CD1c-positive myeloid dendritic cell (primary cell): ENCODE measurements around the gene EMC9.

ENCODE experiments used
- DNase-seq: peaks from one replicate; pipeline ENCODE4 v3.0.0-alpha.2; 2016; ENCODE audit errors: extremely low spot score

Gene EMC9

DNA sequence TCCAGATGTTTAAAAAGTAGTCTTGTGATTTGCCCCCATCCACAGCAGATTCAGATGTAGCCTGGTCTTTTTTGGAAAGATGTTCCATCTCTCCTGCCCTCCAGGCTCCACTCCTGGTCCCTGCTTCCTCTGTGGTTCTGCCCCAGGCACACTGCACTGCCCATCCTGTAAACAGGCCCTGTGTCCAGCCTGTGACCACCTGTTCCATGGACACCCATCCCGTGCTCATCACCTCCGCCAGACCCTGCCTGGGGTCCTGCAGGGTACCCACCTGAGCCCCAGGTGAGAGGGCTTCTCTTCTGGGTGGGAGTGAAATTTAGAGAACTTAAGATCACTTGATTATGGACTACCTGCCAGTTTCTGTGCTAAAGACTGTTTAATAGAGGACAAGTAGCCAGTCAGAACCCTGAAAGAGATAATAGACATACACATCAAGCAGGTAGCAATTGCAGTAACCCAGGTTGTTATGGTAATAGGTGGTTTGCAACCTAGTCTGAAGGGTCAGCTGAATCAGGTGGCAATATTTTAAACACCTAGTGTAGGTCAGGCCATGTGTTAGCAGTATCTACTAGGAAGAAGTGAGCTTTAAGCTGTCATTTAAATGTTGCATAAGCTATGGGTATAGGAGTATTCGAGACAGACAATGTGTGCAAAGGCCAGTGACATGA lies 8.0 kb upstream of the EMC9 start:
- DNase-seq: no peak

DNA sequence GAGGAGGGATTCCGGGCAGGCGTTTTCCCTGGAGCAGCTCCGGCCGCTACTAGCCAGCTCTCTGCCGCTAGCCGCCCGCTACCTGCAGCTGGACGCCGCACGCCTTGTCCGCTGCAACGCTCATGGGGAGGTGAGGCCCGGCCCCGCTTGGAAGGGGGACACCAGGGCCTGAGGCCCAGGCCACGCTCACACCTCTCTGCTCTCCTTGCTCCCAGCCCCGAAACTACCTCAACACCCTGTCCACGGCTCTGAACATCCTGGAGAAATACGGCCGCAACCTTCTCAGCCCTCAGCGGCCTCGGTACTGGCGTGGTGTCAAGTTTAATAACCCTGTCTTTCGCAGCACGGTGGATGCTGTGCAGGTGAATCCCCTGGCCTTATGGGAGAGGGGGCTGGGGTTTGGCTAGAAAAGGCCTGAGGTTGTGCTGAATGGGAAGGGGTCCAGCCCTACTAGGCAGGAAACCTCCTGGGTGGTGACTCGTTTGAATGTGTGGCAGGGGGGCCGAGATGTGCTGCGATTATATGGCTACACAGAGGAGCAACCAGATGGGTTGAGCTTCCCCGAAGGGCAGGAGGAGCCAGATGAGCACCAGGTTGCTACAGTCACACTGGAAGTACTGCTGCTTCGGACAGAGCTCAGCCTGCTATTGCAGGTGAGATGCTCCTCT lies 6.5 kb upstream of the EMC9 start:
- no peak for DNase-seq

DNA sequence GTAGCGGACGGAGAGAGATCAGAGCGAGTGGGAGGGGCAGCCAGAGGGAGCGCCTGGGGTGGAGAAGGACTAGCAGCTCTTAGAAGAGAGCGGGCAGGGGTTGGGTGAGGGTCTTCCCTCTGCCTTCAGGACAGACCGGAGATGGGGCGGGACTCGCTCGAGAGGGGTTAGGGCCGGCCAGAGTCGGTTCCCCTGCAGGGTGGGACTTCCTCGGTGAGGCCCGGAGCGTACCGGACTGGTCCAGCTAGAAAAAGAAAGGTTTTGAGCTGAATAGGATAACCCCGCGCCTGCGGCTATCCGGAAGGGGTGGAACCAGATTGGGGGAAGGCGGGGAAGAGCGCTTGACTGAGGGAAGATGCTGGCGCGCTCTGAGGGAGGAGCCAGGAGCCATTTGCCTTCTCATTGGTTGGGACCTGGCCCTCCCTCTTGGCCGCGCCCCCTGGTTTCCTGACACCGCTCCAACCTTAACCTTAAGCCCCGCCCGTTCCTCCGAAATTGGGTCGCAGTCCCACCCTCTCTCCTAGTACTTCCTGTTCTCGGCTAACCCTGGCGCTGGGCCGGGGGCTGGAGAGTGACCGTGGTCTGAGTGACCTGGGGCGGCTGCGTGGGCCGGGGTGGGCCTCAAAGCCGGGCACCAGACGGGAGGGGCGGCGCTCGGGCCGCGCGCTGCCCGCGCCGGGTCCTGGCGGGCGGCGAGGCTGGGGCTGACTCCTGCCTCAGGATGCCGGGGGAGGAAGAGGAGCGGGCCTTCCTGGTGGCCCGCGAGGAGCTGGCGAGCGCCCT lies 5.8 kb upstream of the EMC9 start, which contains the start of gene RNF31:
TSS of gene RNF31 (plus strand) at position 521 of the 783 bp plus-strand sequence. CDS start at position 722, 201 bp downstream.
- DNase-seq: peak; percentile 99

DNA sequence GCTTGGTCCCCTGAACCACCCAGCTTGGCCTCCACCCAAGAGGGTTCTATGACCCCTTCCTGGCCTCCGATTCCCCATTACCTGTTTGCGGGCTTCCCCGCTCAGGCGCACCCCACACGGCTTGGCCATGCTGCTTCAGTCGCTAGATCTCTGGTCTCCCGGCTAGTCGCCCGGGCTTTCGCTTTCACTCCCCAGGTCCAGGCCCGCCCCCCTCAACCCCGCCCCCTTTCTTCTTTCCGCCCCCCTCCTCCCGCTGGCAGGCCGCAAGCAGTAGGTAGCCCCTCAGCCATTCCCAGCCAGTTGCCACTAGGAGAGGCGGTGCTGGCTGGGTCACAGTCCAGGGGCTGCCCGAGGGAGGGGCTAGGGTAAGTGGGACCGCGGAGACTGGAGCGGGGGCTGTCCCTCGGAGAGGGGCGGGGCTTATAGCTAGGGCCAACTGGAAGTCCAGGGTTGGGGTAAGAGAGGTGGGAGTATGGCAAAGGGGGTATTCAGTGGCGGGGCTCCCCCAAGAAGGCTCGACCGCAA lies 5.1 kb upstream of the EMC9 start, which contains the start of gene PSME2:
TSS of gene PSME2 (minus strand) at position 158 of the 525 bp plus-strand sequence. CDS start at position 129, 29 bp downstream.
- peak; percentile 93 for DNase-seq

DNA sequence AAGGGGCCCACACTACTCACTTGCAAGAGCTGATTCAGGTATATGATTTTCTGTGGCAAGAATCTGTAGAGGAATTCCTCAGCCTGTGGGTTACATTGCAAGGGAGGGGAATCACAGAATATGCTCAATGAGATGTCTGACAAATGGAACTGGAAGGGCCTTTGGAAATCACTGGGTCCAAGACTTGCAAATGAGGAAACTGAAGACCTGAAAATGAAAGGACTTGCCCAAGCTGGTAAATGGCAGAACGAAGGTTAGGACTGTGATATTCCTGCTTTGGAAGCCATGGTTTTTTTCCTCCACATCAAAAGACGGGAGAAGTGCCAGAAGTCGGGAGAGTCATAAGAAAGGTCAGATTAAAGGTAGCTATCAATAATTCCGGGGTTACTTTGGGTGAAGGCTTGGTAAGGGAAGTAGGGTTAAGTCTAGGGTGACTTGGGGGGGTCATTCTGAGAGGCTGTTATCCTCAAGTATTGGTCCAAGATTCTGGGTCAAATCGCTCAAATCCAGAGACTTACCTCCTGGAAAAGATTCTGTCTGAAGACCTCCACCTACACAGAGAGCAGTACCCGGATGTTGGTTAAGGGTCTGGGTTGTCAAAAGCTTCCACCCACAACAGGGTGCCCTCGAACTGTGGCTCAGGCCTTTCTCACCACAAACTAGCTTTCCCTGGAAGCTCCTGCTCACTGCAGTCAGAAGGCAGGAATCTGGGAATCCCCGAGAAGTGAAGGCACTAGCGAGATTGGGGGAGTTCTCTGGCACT lies 4.5 kb upstream of the EMC9 start:
- DNase-seq: peak; percentile 36

DNA sequence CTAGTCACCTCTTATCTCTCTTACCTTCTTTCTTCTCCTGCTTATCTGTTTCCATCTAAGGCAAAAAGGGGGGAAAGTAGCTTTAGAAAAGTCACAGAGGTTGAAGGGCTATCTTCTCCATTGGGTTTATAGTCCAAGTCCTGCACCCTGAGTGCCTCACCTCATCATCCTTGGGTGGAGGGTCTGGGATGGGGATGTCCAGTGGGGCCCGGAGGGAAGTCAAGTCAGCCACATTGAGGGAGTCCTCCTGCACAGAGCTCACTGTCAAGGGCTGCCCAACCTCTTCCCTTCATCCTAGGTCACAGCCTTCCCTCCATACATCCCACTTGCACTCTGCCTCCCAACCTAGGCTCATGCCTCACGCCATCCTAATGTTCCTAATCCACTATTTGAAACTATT lies 3.8 kb upstream of the EMC9 start:
- no peak for DNase-seq

DNA sequence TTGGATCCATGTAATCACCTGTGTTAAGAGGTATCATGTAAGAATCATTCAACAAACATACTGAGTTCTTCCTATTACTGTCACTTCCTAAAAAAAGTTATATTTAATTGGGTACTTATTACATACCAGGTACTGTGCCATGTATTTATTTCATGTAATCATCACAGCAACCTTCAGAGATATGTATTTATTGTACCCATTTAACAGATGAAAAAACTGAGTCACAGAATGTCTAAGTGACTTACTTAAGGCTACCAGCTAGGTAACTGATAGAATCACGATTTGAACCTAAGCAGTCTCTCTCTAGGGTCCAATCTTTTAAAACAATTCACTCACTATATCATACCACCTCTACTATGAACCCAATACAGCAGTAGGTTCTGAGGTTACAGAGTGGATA lies 3.1 kb upstream of the EMC9 start:
- DNase-seq: no peak

DNA sequence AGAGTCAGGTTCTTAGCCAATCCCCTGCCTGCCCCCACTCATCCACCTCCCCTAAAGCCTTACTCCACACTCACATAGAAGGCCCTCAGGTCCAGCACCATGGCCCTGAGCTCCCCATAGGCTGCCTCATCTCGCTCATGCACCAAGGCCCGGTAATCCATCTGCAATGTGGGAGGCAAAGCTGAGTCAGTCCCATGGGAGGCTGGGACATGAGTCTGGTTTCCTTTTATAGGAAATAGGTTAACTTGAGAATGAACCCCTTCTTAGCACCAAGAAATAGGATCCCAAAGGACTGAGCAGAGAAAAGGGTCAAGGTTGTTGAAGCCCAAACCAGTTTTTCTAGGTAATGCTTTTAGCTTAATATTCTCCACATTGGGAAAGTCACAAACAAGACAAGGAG lies 2.1 kb upstream of the EMC9 start:
- no peak for DNase-seq

DNA sequence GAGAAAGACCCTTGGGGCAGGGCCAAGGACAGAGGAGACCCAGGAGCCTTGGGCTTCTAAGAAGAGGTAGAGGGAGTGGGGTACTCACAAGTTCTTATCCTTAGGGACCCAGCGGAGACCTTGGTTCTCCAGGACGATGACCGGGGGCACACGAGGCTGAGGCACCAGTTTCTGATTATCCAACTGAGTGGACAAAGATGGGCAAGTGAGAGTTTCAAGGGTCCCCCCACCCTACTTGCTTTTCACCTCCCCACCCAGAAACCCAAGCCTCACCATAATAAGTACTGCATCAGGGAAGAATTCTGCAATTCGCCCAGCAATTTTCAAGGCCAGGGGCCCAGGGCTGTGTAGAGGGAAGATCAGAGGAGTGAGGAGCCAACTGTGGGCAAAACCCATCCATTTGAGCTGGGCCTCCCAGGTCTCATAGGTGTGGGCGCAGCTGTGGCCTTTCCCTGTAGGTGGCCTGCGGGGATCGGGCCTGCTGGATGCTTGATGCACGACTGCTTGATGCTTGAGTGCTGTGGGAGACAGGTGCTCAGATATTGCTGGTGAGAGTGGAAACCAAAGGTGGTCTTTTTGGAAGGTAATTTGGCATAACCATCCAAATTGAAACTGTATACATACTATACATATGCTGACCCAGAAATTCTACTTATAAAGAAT lies 2.0 kb downstream of the EMC9 start:
- no peak for DNase-seq

DNA sequence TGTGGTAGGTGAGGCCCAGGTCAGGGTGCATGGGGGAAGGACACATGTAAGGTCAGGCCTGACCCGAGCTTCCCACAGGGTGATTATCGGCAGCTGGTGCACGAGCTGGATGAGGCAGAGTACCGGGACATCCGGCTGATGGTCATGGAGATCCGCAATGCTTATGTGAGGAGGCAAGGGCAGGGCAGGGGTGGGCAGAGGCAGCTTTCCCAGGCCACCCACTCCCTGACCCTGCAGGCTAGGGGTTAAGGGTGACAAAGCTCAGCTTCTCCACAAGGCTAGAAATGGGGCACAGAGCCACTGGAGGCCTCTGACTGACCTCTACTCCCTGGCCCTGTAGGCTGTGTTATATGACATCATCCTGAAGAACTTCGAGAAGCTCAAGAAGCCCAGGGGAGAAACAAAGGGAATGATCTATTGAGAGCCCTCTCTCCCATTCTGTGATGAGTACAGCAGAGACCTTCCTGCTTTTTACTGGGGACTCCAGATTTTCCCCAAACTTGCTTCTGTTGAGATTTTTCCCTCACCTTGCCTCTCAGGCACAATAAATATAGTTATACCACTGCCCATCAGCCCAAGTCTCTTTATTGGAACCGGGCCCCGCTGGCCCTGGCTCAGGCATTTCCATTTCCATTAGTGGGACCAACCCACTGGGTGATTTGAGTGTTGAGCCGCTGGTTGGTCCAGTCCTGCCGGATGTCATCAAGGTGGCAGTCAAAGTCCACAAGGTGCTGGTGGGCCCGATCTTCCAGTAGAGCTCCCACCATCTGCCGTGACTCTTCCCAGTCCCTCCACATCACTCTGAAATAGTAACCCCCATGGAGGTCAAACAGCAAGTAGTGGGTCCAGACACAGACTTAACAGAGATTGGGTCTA lies 2.8 kb downstream of the EMC9 start:
- no peak for DNase-seq

DNA sequence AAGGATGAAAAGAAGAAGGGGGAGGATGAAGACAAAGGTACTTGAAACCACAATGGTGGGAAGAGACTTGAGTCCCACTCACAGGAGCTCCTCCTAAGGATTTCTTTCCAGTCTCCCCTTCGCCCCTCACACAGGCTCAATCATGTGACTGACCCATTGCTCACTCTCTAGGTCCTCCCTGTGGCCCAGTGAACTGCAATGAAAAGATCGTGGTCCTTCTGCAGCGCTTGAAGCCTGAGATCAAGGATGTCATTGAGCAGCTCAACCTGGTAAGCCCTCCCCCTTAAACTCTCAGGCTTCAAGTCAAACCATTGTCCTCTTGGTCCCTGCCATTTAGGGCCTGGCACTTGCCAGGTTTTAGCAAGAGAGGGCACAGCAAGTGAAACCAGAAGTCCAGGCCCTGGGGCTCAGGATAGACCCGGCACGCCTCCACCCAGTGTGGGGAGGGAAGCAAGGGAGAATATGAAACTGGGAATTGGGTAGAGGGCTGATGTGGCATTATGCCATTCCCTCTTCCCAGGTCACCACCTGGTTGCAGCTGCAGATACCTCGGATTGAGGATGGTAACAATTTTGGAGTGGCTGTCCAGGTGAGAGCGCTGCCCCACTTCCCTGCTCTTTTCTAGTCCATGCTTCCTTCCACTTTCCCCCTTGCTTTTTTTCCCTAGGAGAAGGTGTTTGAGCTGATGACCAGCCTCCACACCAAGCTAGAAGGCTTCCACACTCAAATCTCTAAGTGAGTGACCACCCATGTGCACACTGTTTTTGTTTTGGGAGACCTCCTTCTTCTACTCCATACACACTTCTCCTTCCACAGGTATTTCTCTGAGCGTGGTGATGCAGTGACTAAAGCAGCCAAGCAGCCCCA lies 3.6 kb downstream of the EMC9 start:
- DNase-seq: no peak

DNA sequence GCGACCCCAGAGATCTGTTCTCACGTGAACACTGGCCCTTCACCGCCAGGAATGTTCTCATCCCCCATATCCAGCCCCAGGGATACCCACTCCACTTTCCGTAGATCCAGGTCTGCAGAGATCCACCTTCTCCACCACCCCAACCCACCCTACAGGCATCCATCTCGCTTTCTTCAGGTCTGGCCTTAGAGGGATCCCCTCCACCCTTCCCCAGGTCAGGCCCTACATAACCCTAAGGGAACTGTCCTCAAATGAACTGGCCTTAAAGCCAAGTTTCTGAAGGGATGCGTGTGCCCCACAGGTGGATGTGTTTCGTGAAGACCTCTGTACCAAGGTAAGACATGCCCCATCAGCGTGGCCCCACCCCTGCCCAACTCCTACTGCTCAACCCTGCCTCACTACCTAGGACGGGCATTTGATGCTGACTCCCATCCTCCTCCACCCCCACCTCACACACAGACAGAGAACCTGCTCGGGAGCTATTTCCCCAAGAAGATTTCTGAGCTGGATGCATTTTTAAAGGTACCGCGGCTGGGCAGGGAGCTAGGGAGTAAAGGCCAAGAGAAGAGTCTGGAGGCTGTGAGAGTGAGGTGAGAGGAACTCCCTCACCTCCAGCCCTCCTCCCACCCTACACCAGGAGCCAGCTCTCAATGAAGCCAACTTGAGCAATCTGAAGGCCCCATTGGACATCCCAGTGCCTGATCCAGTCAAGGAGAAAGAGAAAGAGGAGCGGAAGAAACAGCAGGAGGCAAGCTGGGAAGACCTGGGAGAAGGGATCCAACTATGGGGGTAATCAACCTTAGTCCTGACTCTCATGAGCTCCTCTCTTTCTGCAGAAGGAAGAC lies 4.5 kb downstream of the EMC9 start:
- DNase-seq: no peak

DNA sequence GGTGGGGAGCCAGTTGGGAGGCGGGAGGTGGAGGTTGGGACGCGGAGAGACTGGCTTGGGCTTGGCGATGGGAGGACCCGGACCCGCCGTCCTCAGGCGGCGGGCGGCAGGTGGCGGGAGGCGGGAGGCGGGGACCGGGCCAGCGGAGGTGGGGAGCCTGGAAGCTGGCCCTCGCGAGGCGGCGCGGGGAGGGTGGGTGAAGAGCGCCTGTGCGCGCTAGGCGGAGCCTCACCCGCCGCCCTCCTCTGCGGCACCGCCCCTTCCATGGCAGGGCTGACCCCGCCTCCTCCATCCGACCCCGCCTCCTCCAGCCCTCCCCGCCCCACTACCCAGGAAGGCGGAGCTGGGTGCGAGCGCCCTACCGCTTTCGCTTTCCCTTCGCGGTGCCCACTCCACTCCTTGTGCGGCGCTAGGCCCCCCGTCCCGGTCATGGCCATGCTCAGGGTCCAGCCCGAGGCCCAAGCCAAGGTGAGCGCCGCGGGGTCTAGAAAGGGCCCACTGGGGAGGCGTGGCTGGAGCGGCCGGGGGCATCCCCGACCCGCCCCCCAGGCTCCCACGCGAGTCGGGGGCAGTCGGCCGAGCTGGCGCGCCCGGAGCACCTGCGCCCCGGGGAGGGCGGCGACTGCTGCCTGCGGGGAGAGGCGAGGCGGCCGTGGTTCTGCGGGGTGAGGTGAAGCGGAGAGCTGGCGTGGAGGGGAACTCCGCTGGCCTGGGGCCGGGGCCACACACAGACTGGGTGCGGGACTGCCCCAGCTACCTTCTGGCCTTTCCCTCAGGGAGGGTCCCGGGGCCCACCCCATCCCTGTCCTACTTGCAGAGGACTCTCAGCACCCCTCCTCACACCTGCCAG lies 5.3 kb downstream of the EMC9 start, which contains the start of gene PSME1:
TSS of gene PSME1 (plus strand) at position 361 of the 850 bp plus-strand sequence. CDS start at position 430, 69 bp downstream.
- DNase-seq: peak; percentile 95

DNA sequence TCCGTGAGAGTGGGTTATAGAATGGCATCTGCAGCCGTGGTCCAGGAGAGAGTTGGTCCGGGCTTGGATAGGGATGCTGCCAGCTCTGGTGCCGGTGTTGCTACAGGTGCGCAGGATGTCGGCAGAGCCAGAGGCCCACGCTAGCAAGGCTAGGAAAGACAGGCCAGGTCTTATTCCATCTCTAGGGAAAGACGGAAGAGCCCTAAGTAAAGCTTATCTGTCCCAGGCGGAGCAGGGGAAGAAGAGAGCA lies 5.9 kb downstream of the EMC9 start:
- no peak for DNase-seq

DNA sequence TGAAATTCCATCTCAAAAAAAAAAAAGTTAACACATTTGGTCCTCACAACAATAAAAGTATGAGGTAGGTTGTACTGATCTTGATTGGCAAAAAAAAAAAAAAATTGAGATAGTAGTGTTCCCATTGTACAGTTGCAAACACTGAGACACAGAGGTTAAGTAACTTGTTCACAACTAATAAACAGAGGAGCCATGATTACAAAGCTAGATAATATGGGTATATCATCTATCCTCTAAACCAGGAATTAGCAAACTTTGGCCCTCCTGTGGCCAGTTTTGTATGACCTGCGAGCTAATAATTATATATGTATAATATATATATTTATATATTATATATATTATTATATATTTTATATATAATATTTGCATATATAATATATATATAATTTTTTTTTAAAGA lies 7.7 kb downstream of the EMC9 start:
- no peak for DNase-seq

DNA sequence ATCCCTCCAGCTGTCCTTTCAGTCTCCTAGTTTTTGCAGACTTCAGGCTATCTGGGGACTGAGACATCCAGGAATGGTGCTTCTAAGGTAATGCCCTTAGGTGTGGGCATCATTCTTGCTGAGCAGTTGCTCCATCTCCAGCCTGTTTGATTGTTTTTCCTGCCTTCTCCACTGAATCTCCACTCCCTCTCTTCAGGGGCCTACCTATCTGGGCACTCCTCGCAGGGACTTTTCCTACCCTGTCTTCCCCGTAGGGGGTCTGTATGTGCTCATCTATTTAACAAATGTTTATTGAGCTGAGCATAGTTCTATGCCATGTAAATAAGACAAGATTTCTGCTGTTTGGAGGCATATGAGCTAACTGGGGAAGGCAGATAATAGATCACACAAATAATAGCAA lies 8.4 kb downstream of the EMC9 start:
- DNase-seq: no peak

DNA sequence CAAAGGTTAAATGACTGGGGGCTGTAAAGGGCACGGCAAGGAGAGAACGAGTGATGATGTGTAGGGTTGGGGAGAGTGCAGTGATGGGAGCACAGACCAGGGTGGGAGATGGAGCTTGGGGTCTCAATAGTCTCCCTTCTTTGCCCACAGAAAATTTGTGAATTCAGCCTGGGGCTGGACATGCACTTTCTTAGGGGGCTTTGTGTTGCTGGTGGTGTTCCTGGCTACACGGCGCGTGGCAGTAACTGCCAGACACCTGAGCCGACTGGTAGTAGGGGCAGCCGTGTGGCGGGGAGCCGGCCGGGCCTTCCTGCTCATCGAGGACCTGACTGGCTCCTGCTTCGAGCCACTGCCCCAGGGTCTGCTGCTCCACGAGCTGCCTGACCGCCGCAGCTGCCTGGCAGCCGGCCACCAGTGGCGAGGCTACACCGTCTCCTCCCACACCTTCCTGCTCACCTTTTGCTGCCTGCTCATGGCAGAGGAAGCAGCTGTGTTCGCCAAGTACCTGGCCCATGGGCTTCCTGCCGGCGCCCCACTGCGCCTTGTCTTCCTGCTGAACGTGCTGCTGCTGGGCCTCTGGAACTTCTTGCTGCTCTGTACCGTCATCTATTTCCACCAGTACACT lies 9.2 kb downstream of the EMC9 start:
- no peak for DNase-seq
